HG03558 (cell line): ENCODE results near the gene PF4V1.

Source experiments
- ATAC-seq: cut with Tn5 transposase; IDR thresholded peaks from one replicate; pipeline ENCODE4 v1.9.1; 2021; ENCODE audit warnings: moderate number of reproducible peaks; ENCODE audit not compliant: unreplicated experiment; ENCODE audit errors: extremely low read depth

PF4V1 gene

GRCh38 chr4:73868206-73869129 is 15.4 kb downstream of the PF4V1 start:
- ATAC-seq = no peak

- ATAC-seq = no peak
Measured at GRCh38 chr4:73869130-73870055, 16.3 kb downstream of the PF4V1 start, which contains the start of gene CXCL1. TSS of gene CXCL1 (plus strand) at chr4:73869393. CDS start at chr4:73869471, 78 bp downstream.

GRCh38 chr4:73870260-73870659 is 17.2 kb downstream of the PF4V1 start:
- no peak for ATAC-seq

- no peak for ATAC-seq
Measured at GRCh38 chr4:73870768-73871167, 17.7 kb downstream of the PF4V1 start.

GRCh38 chr4:73871511-73872310 is 18.6 kb downstream of the PF4V1 start:
- ATAC-seq = no peak

GRCh38 chr4:73872316-73873108 is 19.4 kb downstream of the PF4V1 start:
- no peak for ATAC-seq

- no peak for ATAC-seq
Measured at GRCh38 chr4:73874386-73874785, 21.3 kb downstream of the PF4V1 start.

GRCh38 chr4:73875401-73875800 is 22.3 kb downstream of the PF4V1 start:
- ATAC-seq = no peak

- ATAC-seq = no peak
Measured at GRCh38 chr4:73883306-73883705, 30.2 kb downstream of the PF4V1 start.

- ATAC-seq = no peak
Measured at GRCh38 chr4:73885574-73886267, 32.6 kb downstream of the PF4V1 start.

GRCh38 chr4:73891326-73891725 is 38.2 kb downstream of the PF4V1 start:
- no peak for ATAC-seq

GRCh38 chr4:73891739-73892405 is 38.8 kb downstream of the PF4V1 start:
- no peak for ATAC-seq

GRCh38 chr4:73892966-73893365 is 39.9 kb downstream of the PF4V1 start:
- no peak for ATAC-seq

- no peak for ATAC-seq
Measured at GRCh38 chr4:73894001-73894400, 40.9 kb downstream of the PF4V1 start.

GRCh38 chr4:73895201-73896175 is 42.4 kb downstream of the PF4V1 start:
- ATAC-seq = no peak

GRCh38 chr4:73896416-73896815 is 43.3 kb downstream of the PF4V1 start:
- ATAC-seq = no peak
